Colonic mucosa (tissue), 4 donors: Measurements from ENCODE around the gene GNB1L. TPM values are rescaled to one million over a fixed set of nuclear protein-coding genes. Genes with fewer than 3 reads are reported as not detected.

Experiments used
- DNase-seq: peaks from one replicate; pipeline ENCODE4 v3.0.0-alpha.2; 2020
- H3K27ac ChIP-seq: fragments of 200-600 bp; one replicate; pipeline ENCODE4 v1.8.0; 2021
- H3K27me3 ChIP-seq: fragments of 200-600 bp; one replicate; pipeline ENCODE4 v1.8.0; 2021
- H3K36me3 ChIP-seq: fragments of 200-600 bp; one replicate; pipeline ENCODE4 v1.8.0; 2021
- H3K4me1 ChIP-seq: fragments of 200-600 bp; one replicate; pipeline ENCODE4 v1.8.0; 2021; ENCODE audit warnings: mild to moderate bottlenecking
- H3K4me3 ChIP-seq: fragments of 200-600 bp; one replicate; pipeline ENCODE4 v1.8.0; 2021
- H3K9ac ChIP-seq, 2 donors: one replicate each; pipeline ENCODE4 v1.7.0; 2013; ENCODE audit warnings: control low read depth in 2 of 2, low read depth in 2 of 2, low read length in 2 of 2
- H3K9me3 ChIP-seq: fragments of 200-600 bp; one replicate; pipeline ENCODE4 v1.8.0; 2021
- intact Hi-C: fragments of 100-400 bp; cut with DNase I; formaldehyde crosslinking; loops from one replicate; pipeline ENCODE4 v1.14.1; 2022
- total RNA-seq, 2 donors: library from RNA; stranded (reverse); fragmentation: NEBNext Ultra II Directional in 1 of 2; extraction: Animal tissue kit (Norgen Biotek cat#: 25700) in 1 of 2; gene quantifications; one replicate each; pipeline ENCODE4 v1.2.1, GENCODE V29; 2021
- TF ChIP-seq, protein P1 (sequence below): fragments of 200-600 bp; IDR thresholded peaks from one replicate; pipeline ENCODE4 v1.8.0; 2022; ENCODE audit warnings: antibody characterized with exemption, mild to moderate bottlenecking
- donor health status: healthy.
- donor health status: DM: no; HTN: no; CAD: no.
- donor health status: DM: no; HTN: no; CAD: no.

Gene GNB1L
- total RNA-seq, 2 donors from 2014 or later, result 4.4 to 10.2 TPM

DNA sequence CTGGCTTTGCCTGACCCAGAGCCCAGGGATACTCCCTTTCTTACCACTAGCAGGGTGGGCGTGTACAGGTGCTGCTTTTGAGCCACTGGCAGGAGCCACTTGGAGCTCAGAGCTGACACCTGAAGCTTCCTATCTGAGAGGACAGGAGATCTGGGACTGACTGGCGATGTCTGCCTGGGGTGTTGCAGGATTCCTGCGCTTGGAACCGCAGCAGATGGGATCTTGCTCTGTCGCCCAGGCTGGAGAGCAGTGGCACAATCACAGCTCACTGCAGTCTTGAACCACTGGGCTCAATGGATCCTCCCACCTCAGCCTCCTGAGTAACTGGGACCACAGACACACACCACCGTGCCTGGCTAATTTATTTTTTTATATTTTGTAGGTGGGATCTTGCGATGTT lies 113.6 kb downstream of the GNB1L start:
- H3K4me3 ChIP-seq, result no peak overlapping the region
- TF ChIP-seq, protein P1, sequence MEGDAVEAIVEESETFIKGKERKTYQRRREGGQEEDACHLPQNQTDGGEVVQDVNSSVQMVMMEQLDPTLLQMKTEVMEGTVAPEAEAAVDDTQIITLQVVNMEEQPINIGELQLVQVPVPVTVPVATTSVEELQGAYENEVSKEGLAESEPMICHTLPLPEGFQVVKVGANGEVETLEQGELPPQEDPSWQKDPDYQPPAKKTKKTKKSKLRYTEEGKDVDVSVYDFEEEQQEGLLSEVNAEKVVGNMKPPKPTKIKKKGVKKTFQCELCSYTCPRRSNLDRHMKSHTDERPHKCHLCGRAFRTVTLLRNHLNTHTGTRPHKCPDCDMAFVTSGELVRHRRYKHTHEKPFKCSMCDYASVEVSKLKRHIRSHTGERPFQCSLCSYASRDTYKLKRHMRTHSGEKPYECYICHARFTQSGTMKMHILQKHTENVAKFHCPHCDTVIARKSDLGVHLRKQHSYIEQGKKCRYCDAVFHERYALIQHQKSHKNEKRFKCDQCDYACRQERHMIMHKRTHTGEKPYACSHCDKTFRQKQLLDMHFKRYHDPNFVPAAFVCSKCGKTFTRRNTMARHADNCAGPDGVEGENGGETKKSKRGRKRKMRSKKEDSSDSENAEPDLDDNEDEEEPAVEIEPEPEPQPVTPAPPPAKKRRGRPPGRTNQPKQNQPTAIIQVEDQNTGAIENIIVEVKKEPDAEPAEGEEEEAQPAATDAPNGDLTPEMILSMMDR, result no peak
- H3K27me3 ChIP-seq, result no peaks in the 10 kb centered on the region
- no peak for DNase-seq
- intact Hi-C loops, result no loop called here
- H3K27ac ChIP-seq, result no peak overlapping the region
- no peaks in the 10 kb centered on the region for H3K36me3 ChIP-seq
- no peaks in the 10 kb centered on the region for H3K9me3 ChIP-seq
- H3K4me1 ChIP-seq, result no peaks in the 10 kb centered on the region
- H3K9ac ChIP-seq, result no peak overlapping the region

DNA sequence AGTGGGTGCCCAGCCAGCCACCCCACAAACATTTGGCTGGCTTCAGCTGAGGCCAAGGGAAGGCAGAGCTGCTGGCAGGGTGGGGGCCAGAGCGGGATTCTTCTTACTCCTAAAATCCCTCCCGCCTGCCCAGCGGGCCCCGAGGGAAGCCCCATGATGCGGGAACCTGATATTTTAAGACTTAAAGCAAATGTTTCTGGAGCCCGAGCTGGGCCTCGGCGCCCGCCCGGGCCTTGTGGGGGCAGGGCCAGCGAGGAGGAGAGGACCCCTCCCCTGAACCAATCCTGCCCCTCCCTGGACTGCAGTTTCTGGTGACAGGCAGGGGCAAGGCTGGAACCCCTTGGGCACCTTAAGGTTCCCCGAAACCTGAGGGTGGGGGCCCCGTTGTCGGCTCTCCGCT lies 114.1 kb downstream of the GNB1L start:
- no peak overlapping the region for H3K9ac ChIP-seq
- no peaks in the 10 kb centered on the region for H3K9me3 ChIP-seq
- no peak overlapping the region for H3K27ac ChIP-seq
- TF ChIP-seq, protein P1, result no peak
- H3K27me3 ChIP-seq, result no peaks in the 10 kb centered on the region
- no peaks in the 10 kb centered on the region for H3K36me3 ChIP-seq
- H3K4me1 ChIP-seq, result no peaks in the 10 kb centered on the region
- no peak overlapping the region for H3K4me3 ChIP-seq
- intact Hi-C loops, result no loop called here
- no peak for DNase-seq

DNA sequence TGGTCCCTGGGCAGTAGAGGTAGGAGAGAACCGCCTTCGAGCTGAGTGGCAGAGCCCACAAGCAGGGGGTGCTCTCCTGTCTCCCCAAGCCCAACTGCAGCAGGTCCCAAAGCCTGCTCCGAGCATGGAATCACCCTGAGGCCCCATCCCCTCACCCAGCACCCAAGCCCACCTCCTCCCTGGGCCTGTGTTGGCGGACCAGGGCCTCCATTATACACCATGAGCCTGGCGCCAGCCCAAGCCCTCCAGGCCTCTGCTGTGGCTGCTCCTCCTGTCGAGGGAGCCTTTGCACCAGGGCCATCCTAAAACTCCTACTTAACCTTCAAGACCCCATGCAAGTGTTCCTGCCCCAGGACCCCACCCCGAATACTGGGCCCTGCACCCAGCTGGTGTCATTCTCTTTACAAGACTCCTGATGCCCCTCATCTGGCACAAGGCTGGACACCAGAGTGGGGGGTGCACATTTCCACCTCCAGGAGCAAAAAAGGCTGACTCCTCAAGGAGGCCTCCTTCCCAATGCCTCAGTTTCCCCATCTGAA lies 114.7 kb downstream of the GNB1L start:
- Histone ChIP-seq H3K27me3 (no peaks in the 10 kb centered on the region), H3K27ac (no peak overlapping the region), H3K9me3 (no peaks in the 10 kb centered on the region), H3K4me3 (no peak overlapping the region), H3K4me1 (no peaks in the 10 kb centered on the region), H3K36me3 (no peaks in the 10 kb centered on the region), H3K9ac (no peak overlapping the region)
- TF ChIP-seq, protein P1, result no peak
- DNase-seq, result no peak
- intact Hi-C loops, result no loop called here

DNA sequence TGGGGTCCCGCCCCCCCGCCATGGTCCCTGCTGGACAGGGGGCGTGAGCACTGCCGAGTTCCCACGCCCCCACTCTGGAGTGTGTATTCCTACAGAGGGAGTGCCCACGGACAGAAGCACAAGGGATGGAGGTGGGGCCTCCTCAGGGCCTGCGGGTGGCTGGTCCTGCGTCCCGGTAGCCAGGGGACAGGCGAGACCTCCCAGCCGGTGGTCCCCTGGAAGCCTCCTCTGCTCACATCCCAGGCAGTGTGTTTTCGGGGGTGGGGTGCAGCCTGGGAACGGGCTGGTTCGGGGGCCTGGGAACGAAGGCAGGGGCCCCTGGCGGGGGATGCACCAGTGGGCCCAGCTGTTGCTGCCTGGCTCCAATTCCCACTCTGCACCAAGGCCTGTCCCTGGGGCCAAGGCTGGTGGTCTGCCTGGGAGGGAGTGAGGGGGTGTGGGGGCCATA lies 115.2 kb downstream of the GNB1L start:
- TF ChIP-seq, protein P1, result no peak
- H3K36me3 ChIP-seq, result no peaks in the 10 kb centered on the region
- H3K9ac ChIP-seq, result no peak overlapping the region
- H3K4me1 ChIP-seq, result no peaks in the 10 kb centered on the region
- H3K27me3 ChIP-seq, result no peaks in the 10 kb centered on the region
- intact Hi-C loops, result no loop called here
- no peaks in the 10 kb centered on the region for H3K9me3 ChIP-seq
- DNase-seq, result no peak
- H3K27ac ChIP-seq, result no peak overlapping the region
- H3K4me3 ChIP-seq, result no peak overlapping the region

DNA sequence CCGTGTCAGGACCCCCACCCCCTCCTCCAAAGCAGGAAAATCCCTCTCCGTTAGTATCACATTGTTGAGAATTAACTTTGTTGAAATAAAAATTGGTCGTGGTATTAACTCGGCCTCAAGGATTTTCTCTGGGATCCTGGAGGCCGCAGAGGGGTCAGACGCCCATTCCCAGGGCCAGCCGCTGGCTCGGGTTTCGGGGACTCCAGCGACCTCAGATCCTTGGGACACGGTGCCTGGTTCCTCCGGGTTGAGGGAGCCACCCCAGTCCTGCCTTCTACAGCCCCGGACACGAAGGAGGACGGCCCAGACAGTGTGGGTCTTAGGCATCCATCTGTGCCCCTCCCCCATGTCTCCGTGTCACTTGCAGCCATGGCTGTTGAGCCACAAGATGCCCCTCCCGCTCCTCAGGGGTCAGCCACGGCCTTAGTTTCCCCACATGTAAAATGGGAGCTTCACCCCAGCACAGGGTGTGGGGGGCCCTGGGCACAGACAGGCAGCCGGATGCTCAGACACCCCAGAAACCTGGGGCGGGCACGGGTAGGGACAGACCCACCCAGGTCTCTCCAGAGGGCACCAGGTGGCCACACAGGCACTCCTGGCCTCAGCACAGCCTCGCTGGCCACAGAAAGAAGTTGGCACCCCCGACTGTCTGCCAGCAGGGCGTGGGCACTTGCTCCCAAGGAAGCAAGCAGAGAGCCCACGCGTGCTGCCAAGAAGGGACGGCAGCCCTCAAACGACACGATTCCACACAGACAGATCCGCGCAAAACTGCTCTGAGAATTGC lies 115.8 kb downstream of the GNB1L start:
- no peak overlapping the region for H3K4me3 ChIP-seq
- DNase-seq, result no peak
- no peak overlapping the region for H3K9ac ChIP-seq
- H3K27ac ChIP-seq, result no peak overlapping the region
- intact Hi-C loops, result no loop called here
- no peaks in the 10 kb centered on the region for H3K36me3 ChIP-seq
- H3K9me3 ChIP-seq, result no peaks in the 10 kb centered on the region
- no peaks in the 10 kb centered on the region for H3K27me3 ChIP-seq
- no peaks in the 10 kb centered on the region for H3K4me1 ChIP-seq
- TF ChIP-seq, protein P1, result no peak
